Cerebellar cortex (tissue), 1 donor: ENCODE results near the gene GSE1.

Source experiments
- DNase-seq: peaks from one replicate; pipeline ENCODE4 v3.0.0-alpha.2; 2015; ENCODE audit warnings: low spot score

GSE1 gene

DNA sequence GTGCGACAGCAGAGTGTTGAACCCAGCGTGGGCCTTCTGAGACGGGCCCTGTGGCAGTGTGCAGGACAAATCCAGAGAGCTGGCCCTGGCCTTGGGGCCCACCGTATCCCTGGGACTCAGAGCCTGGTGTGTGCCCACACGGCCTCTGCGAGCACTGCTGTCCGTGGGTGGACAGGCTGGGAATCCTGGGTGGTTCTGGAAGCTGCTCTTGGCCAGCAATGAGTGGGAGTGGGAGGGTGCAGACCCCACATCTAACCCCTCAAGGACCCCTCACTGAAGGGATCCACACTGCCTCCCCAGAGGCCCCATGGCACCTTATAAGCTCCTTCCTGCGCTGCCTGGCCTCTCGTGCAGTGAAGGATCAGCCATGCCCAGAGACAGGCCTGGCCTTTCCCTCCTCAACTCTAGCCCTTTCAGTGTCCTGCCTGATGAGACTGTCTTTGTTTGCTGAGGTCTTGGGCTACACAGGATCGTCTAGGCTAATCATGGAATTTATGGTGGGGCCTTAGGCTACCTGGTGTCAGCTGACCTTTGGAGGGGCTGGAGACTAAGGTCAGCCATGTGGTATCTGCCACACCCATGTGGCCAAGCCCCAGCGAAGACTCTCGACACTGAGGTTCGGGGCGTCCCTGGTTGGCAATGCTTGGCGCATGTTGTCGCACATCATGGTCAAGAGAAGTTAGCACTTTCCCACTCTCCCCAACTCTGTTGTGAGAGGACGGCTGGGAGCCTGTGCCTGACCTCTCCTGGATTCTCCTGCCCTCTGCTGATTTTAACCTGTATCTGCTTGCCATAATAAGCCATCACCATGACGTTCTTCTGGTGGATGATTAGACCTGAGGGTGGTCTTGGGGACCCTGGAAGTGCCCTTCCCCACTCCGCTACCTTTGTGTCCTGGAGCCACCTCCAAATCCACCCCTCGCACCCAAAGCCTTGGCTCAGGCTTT is 92.1 kb downstream of the GSE1 start:
- DNase-seq = no peak

DNA sequence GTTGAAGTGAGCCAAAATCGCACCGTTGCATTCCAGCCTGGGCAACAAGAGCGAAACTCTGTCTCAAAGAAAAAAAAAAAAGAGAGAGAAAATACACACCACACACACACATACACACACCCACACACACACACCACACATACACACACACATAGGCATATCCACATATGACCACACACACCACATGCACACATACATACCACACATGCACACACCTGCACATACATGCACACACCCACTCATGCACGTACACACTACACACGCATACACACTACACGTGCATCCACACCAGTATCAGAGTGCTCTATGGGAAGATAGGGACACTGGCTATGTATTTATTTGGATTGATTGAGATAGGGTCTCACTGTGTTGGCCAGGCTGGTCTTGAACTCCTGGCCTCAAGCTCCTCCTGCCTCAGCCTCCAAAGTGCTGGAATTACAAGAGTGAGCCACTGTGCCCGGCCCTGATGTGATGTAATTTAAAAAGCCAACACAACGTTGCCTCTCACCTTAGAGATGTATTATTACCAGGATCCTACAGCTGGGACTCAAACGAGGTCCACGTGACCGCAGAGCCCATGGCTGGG is 93.4 kb downstream of the GSE1 start:
- no peak for DNase-seq

DNA sequence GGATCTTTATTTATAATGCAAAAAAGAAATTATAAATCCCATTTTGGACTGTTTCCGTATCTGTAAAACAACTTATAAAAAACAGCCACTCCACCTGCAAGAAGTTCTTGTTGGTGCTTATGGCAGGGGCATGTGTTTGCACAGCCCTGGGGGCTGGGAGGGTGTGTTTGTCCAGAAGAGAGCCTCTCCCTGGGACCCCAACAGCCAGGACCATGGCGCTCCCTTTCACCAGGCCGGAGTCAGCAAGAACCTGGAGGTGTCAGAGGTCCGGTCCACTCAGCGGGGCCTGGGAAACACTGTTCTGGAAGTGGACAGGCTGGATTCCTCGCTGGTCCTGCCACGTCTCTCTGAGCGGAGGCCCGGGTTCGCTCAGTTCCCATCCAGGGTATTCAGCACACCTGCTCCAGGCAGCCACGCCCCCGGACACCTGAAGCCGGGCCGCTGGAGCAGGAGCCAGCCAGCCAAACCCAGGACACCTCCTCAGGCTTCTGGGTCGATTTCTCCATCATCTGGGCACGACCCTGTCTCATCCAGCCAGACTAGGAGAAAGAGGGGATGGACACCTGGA is 94.5 kb downstream of the GSE1 start:
- no peak for DNase-seq

DNA sequence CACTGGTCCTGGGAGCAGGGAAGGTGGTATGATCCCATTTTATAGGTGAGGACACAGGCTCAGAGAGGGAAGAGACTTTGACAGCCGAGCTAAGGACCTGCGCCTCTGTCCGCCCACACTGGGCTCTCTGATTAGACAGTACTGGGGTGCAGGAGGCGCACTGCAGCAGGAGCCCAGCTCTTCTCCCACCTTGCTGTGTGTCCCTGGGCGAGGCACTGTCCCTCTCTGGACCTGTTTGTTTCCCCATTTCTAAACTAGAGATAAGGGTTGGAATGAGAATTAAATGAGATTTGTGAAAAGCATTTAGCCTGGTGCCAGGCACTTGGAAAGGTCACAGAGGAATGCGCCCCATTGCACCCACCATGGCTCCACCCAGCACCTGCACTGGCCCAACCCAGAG is 95.2 kb downstream of the GSE1 start:
- DNase-seq = no peak

DNA sequence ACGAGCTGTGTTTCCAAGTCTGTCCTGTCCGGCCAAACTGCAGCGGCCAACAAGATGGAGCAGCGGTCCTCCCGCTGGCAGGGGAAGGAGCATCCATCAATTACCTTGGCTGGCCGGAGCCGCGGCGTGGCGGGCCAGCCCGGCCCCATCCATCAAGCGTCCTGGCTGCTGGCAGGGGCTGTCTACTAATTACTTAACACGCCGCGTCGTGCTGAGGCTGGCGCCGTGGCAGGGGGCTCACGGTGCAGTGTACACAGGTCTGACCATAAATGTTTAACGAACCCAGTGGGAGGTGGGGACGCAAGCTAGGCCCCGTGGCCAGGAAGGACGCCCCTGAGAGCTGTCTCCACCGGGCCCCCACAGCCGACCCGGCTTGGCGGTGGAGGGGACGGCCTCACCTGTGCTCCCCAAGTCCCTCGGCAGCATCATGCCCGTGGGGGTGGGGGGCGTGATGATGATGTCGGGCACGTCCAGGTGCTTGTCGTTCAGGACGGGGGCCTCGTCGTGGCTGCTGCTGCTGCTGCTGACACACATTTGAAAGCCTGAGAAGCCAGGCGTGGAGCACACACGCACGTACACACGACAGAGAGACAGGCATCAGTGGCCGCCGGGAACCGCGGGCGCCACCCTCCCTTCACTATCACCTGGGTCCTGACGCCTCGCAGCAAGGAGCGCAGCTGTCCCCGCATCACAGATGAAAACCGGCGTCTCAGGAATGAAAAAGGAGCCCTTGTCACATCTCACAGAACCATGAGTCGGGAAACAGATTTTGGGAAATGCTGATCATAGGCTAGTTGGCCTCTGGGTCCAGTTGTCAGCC is 96.9 kb downstream of the GSE1 start:
- DNase-seq = no peak

DNA sequence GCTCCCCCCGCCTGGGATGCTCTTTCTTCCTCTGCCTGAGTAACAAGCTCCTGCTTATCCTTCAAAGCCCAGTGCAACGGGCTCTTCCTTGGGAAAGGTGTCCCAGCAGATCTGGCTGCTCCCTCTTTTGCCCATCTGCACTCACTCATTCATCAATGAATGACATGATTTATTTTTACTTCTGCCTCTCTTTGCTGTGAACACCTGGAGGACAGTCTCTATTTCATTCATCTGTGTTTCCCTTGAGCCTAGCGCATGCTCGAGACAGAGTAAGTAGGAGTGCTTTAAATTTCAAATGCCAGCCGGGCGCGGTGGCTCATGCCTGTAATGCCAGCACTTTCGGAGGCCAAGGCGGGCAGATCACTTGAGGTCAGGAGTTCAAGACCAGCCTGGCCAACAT is 97.6 kb downstream of the GSE1 start:
- no peak for DNase-seq

DNA sequence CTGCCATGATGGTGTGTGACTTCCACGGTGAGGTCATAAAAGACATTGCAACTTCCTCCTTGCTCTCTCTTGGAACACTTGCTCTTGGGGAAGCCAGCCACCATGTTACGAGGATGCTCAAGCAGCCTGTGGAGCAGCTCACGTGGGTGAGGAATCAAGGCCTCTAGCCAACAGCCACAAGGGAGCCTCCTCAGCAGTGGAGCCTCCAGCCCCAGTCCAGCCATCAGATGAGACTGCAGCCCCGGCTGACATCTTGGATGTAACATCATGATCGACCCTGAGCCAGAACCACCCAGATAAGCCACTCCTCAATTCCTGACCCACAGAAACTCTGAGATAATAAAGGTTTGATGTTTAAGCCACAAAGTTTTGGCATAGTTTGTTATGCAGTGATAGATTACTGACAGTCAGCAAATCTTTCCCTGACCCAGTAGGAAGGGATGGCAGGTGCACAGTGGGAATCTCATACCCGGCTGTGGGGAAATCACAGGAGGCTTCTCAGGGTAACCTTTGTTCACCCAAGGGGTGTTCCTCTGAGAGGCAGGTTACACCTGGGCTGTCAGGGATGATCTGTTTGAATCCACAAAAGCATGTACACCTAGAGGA is 99.0 kb downstream of the GSE1 start:
- DNase-seq = no peak

DNA sequence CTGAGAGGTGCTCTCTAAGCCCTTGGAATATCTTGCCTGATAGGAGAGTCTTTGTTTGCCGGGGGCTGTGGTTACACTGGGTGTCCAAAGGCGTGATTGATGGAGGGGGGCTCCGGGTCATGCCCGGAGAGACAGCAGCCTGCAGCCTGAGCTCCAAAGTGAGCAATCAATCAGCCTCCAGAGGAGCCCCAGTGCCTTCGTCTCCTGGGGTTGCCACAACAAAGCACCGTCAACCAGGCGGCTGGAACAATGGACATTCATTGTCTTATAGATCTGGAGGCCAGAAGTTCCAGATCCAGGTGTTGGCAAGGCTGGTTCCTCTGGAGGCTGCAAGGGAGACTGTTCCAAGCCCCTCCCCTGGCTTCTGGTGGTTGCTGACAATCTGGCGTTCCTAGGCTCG is 99.7 kb downstream of the GSE1 start:
- no peak for DNase-seq

DNA sequence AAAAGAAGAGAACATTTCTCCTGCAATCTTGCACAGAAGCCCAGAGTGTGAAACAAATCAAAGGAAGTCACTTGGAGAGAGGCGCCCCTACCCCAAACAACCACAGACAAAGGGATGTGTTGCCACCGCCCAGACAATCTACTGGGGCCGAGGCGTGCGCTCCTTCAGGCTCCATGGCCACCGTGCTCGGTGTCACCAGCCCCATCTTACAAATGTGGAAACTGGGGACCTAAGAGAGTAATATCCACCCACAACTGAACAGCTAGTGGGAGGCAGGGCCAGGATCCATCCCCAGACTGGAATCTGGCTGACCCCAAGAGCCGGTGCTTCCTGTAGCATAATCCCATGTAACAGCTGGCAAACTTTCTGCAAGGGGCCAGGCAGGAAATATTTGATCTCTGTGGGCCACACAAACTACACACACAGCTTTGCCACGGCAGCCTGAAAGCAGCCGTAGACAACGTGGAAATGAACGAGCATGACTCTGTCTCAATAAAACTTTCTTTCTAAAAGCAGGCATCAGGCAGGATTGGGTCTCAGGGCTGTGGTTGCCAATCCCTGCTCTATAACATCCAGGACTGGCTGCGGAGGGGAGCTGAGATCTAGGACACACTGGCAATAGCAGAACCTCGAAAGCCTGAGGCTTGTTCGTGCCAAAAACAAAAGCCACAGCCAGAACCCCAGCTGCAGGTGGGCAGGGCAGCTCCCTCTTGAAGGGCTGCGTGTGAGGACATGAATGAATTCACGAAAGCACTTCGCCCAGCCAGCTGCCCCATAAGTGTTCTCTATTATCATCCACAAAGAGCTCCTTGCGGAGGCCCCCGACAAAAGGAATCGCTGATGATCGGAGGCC is 102.3 kb downstream of the GSE1 start:
- no peak for DNase-seq

DNA sequence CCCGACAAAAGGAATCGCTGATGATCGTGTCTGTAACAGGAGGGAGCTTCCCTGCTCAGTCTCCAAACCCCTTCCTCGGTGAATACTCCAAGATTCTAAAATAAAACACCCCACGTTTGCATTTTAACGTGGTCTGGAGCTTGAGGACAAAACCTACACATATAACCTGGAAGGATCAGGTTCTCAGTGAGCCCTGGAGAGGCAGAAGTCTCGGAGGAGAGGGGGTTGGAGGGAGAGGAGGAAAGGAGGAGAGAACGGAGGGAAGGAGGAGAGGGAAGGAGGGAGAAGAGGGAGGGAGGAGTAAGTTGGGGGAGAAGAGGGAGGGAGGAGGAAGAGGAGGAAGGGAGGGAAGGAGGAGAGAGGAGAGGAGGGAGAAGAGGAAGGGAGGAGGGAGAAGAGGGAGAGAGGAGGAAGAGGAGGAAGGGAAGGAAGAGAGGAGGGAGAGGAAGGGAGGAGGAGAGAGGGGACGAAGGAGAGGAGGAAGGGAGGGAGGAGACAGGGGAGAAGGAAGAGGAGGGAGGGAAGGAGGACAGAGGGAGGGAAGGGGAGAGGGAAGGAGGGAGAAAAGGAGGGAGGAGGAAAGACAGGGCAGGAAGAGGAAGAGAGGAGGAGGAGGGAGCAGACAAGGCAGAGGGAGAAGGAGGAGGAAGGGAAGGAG is 103.0 kb downstream of the GSE1 start:
- DNase-seq = no peak

DNA sequence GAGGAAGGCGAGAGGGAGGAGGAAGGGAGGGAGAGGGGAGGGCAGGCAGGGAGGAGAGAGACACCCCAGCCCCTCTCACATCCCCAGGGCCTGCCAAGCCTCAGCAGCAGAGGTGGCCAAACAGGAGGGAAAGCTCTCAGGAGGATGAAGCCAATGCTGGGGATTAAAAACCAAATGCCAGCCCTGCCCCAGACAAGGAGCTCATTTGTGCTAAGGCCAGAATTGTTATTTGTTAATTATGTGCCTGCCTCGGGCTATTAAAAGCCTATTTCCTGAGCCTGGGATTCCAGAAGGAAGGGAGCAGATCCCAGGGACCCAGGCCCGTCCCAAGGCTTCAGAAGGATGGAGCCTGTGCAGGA is 103.5 kb downstream of the GSE1 start:
- no peak for DNase-seq

DNA sequence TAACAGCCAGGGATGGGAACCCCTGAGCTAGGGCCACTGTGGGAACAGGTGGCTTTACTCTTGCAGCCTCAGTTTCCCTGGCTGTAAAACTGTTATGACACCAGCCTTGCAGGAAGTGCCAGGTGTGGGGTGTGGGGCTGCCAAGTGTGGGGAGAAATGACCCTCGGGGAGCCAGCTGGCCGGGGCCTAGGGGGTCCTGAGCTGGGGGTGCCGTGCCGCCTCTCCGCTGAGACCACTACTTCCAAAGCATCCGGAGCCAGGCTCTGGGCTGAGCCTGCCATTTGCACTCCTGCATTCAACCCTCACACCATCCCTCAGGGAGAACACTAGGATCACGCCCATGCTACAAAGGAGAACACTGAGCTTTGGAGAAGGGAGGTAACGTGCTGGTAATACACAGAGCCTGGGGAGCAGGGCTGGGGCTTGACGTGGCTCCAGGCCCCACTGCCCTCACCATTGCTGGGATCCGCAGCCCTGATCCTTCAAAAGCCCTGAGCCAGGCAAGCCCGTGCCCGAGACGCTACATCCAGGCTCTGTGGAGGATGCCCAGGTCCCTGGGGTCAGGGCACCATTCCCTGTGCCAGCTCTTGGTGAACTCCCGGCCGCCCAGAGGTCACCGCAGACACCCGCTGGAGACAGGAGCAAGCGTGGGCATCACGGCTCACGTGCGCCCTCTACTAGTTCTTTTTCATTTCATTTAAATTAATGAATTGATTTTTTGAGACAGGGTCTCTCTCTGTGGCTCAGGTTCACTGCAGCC is 104.5 kb downstream of the GSE1 start:
- DNase-seq = peak; percentile 75

DNA sequence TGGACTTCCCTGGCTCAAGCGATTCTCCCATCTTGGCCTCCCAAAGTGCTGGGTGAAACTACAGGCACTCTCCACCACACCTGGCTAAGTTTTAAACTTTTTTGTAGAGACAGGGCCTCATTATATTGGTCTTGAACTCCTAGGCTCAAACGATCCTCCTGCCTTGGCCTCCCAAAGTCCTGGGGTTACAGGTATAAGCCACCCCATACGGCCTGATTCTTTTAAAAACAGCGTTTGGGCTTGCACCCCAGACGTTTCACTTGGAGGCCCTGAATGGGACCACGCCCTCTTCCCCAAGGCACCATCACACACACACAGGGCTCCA is 105.0 kb downstream of the GSE1 start:
- DNase-seq = no peak

DNA sequence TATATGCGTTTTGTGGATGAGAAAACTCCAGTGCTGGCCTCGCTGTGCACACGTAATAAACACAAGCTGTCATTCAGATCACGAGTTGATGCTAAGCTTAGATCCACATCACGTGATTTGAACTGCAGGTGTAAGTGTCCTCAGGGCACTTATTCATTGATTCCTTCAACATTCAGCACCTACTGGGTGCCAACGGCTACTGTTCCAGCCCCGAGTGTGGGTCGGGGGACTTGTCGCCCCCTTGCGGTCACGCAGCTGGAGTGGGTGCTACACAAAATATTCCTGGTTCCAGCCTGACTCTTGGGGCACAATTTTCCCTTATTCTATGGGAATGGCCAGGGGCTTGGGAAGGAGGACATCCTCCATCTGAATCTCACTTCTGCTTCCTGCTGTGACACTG is 105.6 kb downstream of the GSE1 start:
- peak; percentile 26 for DNase-seq

DNA sequence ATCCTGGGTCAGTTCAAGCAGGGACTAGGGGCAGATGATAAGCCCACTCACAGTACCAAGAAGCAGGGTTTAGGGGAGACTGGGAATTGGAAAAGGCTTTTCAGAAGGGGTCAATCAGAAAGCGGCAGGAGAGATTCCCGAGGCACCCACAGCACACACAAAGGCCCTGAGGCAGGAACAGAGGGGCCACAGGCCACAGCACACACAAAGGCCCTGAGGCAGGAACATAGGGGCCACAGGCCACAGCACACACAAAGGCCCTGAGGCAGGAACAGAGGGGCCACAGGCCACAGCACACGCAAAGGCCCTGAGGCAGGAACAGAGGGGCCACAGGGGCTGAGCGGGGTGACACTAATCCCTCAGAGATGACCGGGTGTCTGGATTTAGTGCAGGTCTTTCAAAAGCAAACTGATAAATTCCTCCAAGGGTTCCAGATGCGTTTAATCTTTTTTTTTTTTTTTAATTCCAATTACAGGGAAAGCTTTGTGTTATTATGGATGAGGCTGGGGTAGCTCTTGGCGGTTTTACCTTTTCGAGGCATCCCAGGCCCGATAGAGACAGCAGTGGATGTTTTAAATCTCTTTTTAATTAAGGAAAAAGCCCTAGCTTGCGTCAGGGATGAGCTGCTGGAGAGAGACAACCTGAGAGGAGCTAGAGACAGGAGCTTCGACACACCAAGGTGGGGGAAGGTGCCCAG is 106.6 kb downstream of the GSE1 start:
- no peak for DNase-seq

DNA sequence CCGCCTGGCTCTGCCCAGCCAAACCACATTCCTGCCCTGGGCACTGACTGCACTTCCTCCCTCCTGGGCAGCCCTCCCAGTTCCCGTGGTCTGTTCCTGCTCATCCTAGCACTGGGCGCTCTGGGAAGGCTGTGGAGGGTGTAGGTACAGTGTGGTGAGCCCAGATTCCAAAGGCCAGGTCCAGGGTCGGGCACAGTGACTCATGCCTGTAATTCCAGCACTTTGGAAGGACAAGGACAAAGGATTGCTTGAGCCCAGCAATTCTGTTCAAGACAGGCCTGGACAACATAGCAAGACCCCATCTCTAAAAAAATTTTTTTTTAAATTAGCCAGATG is 107.1 kb downstream of the GSE1 start:
- DNase-seq = no peak

DNA sequence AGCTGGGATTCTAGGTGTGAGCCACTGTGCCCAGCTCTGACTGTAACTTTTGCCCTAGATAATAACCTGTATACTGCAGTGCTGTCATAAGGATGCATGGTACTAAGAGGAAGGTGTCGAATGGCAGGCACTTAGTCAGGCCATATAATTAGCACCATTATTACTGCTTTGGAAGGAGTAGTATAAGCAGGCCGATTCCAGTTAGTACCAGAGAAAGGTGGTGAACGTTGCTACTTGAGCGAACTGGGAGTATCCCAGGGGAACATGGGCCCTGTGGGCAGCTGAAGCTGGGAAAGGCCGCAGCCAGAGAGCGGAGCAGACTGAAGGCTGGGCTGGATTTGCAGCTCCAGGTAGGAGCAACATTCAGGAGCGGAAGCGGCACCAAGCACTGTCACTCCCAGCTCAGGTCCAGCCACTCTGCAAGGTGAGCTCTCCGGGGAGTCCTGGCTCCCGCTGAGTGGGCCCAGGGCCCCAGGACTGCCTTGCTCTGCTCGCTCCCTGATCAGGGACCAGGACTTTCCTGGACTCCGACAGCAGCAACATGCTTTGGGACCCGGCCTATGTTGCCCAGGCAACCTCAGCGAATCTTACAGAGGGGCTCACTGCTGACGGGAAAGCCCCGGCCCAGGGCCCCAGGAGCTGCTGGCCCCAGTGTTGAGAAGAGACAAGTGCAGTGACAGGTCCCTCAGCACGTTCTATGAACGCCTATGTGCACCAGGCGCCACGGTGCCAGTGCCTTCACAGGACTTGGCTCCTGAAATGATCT is 109.2 kb downstream of the GSE1 start:
- DNase-seq = no peak

DNA sequence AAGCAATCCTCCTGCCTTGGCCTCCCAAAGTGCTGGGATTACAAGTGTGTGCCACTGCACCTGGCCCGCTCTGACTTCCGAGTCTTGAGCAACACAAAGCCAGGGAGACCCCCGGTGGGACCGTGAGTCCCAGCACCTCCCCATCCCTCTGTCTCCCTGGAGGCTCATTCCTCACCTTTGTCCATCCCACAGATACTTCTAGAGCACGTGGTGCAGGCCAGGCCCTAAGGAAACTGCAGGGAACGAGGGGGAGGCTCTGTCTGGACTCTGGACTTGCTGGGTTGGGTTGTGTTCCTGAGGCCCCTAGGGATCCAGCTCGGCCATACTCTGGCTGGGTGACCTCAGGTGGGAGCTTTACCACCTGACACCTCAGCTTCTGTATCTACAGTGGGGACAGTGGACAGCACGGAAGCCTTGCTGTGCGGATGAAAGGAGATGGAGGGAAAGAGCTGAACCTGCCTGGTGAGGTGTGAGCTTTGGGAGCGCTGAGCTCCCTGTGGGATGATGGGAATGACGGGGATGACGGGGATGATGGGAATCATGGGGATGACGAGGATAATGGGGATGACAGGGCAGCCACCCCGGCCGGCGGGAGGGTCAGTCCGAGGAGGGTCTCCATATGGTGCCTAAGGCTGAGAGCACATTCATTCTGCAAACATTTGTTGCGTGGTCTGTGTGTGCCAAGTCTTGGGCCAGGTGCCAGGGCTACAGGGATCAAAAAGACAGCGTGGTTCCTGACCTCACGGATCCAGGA is 111.2 kb downstream of the GSE1 start:
- DNase-seq = no peak
